ENCODE measurements around the gene SASH1. TPM values are rescaled to one million over a fixed set of nuclear protein-coding genes. Genes with fewer than 3 reads are reported as not detected.
A peak's percentile ranks its signal among the peaks of the same experiment; 100 is the strongest.

The SASH1 gene
- total RNA-seq, 1 experiment from 2014 or later: 33.2 TPM

GRCh38 chr6:148346681-148347440 lies 4.2 kb downstream of the SASH1 start:
- no peaks in the 10 kb centered on the region for H3K9me3 ChIP-seq (ENCODE audit: control insufficient read depth, low read depth, low read length)
- no peak for DNase-seq
- no CpG with 5 or more reads among the region's 6 CpGs for WGBS (ENCODE audit: extremely low coverage, insufficient read length, low lambda C conversion rate)
- no peaks in the 10 kb centered on the region for H3K27me3 ChIP-seq (ENCODE audit: insufficient read depth, low read length)
- H3K23ac ChIP-seq (ENCODE audit: insufficient read length, low read depth, low read length): no peak overlapping the region
- no peak overlapping the region for H4K8ac ChIP-seq (replicated peaks; ENCODE audit: insufficient read length, low read depth, low read length)
- Mint-ChIP-seq H3K4me1 (peaks cover 71 to 80% of the 10 kb centered on the region in 2 experiments), H3K4me3 (peak overlapping the region; percentile 52 to 77), H3K27me3 (ENCODE audit: low read depth) (no peaks in the 10 kb centered on the region), H3K36me3 (ENCODE audit: insufficient read depth in 1 of 3, low read depth in 3 of 3) (peaks cover 0 to 6% (median 0%) of the 10 kb centered on the region in 3 experiments; a peak in 3 of 7 replicates), H3K9me3 (no peaks in the 10 kb centered on the region; a peak in 1 of 5 replicates), H3K27ac (peak overlapping the region; percentile 97 to 99 (median 99))
- peak overlapping the region; percentile 78 for H3K9ac ChIP-seq (ENCODE audit: extremely low read depth, insufficient read length, low read length)
- no peak overlapping the region for H2BK12ac ChIP-seq (ENCODE audit: insufficient read length, low read depth, low read length)
- no peaks in the 10 kb centered on the region for H4K20me1 ChIP-seq (ENCODE audit: control insufficient read depth, insufficient read depth, insufficient read length)
- no peak overlapping the region for H2BK15ac ChIP-seq (ENCODE audit: low read depth, low read length)
- H3K27ac ChIP-seq (ENCODE audit: insufficient read length, low read depth, low read length): peak overlapping the region; percentile 95
- peak overlapping the region; percentile 60 for H3K18ac ChIP-seq (ENCODE audit: insufficient read length, low read depth, low read length)
- no peak overlapping the region for H2BK20ac ChIP-seq (ENCODE audit: low read depth, low read length, poor library complexity, severe bottlenecking)
- no peak overlapping the region for H3K4ac ChIP-seq (ENCODE audit: low read depth, low read length)
- no peak overlapping the region for H4K91ac ChIP-seq (ENCODE audit: insufficient read length, low read depth, low read length)
- H2AK5ac ChIP-seq (ENCODE audit: insufficient read length, low read length): peak overlapping the region; percentile 31
- peak overlapping the region; percentile 51 for H3K4me2 ChIP-seq (ENCODE audit: insufficient read depth, insufficient read length, low read length)
- peak overlapping the region; percentile 11 for H2BK120ac ChIP-seq (ENCODE audit: low read depth, low read length, poor library complexity, severe bottlenecking)
- TF ChIP-seq CTCF (conservative IDR thresholded peaks at IDR 0.05): no peak
- H4K5ac ChIP-seq (ENCODE audit: insufficient read length, low read depth, low read length): peak overlapping the region; percentile 92
- no peaks in the 10 kb centered on the region for H3K79me1 ChIP-seq (ENCODE audit: insufficient read depth, low read depth, low read length, poor library complexity, severe bottlenecking)
- H2BK5ac ChIP-seq (ENCODE audit: insufficient read length, low read length): no peak overlapping the region
- no peak overlapping the region for H3K56ac ChIP-seq (ENCODE audit: insufficient read length, low read depth, low read length)
- peaks cover 19% of the 10 kb centered on the region for H3K4me1 ChIP-seq (ENCODE audit: insufficient read depth, low read length)
- peak overlapping the region; percentile 27 for H3T11ph ChIP-seq (ENCODE audit: low read length)
- H2AFZ ChIP-seq (ENCODE audit: low read length): no peak overlapping the region
- peak overlapping the region; percentile 13; the same call in 1 of the 2 replicates for H3K14ac ChIP-seq (ENCODE audit: insufficient read depth, low read length)
- peaks cover 5% of the 10 kb centered on the region; the same call in 1 of the 2 replicates for H3K79me2 ChIP-seq (ENCODE audit: insufficient read depth, low read length)
- H3K23me2 ChIP-seq (ENCODE audit: insufficient read length, low read depth, low read length, poor library complexity, severe bottlenecking): peaks cover 12% of the 10 kb centered on the region
